Inflammatory macrophage treated with lipopolysaccharide for 1 hour (primary cell): Measurements from ENCODE around the gene COL13A1.

Experiments
- DNase-seq, 2 donors: peaks; one replicate each; pipeline ENCODE4 v3.0.0-alpha.2; 2020 to 2022

COL13A1 gene

GRCh38 chr10:69914398-69915214, 112.9 kb downstream of the COL13A1 start:
- DNase-seq: peak; percentile 12 to 64

GRCh38 chr10:69915215-69915560, 113.5 kb downstream of the COL13A1 start:
- no peak for DNase-seq

- no peak for DNase-seq
Measured at GRCh38 chr10:69916118-69916517, 114.4 kb downstream of the COL13A1 start.

- DNase-seq: no peak
Measured at GRCh38 chr10:69918036-69918435, 116.3 kb downstream of the COL13A1 start.

GRCh38 chr10:69919250-69919649, 117.5 kb downstream of the COL13A1 start:
- DNase-seq: no peak

GRCh38 chr10:69925111-69925510, 123.4 kb downstream of the COL13A1 start:
- DNase-seq: no peak

- DNase-seq: no peak
Measured at GRCh38 chr10:69928339-69928738, 126.6 kb downstream of the COL13A1 start.

- DNase-seq: no peak
Measured at GRCh38 chr10:69929575-69929974, 127.9 kb downstream of the COL13A1 start.

GRCh38 chr10:69934768-69935167, 133.1 kb downstream of the COL13A1 start:
- DNase-seq: no peak

GRCh38 chr10:69936091-69936490, 134.4 kb downstream of the COL13A1 start:
- peak; percentile 39 to 50 for DNase-seq

GRCh38 chr10:69938541-69938991, 136.9 kb downstream of the COL13A1 start:
- no peak for DNase-seq

GRCh38 chr10:69939061-69939460, 137.4 kb downstream of the COL13A1 start:
- peak; percentile 46 to 67 for DNase-seq

GRCh38 chr10:69939481-69939880, 137.8 kb downstream of the COL13A1 start:
- DNase-seq: no peak

GRCh38 chr10:69941730-69942129, 140.0 kb downstream of the COL13A1 start:
- DNase-seq: no peak

GRCh38 chr10:69943292-69943820, 141.7 kb downstream of the COL13A1 start:
- no peak for DNase-seq

- DNase-seq: no peak
Measured at GRCh38 chr10:69944761-69945160, 143.1 kb downstream of the COL13A1 start.

GRCh38 chr10:69948261-69948660, 146.6 kb downstream of the COL13A1 start:
- no peak for DNase-seq

- DNase-seq: no peak
Measured at GRCh38 chr10:69949770-69950169, 148.1 kb downstream of the COL13A1 start.

GRCh38 chr10:69951658-69952057, 150.0 kb downstream of the COL13A1 start:
- no peak for DNase-seq

GRCh38 chr10:69952069-69952800, 150.5 kb downstream of the COL13A1 start:
- no peak for DNase-seq

- no peak for DNase-seq
Measured at GRCh38 chr10:69952821-69953221, 151.1 kb downstream of the COL13A1 start.

GRCh38 chr10:69953851-69954250, 152.1 kb downstream of the COL13A1 start:
- DNase-seq: peak; percentile 85 to 90

- no peak for DNase-seq
Measured at GRCh38 chr10:69955211-69955805, 153.6 kb downstream of the COL13A1 start.
